GM19372 (cell line): Measurements from ENCODE around the gene QSOX2.
"Not testable (repeated sequence)": the region's sequence is repeated elsewhere in the genome, so short reads cannot be mapped to it uniquely, and the experiment has no call there.

Experiments used
- ATAC-seq: cut with Tn5 transposase; IDR thresholded peaks from one replicate; pipeline ENCODE4 v1.9.1; 2021; ENCODE audit warnings: mild to moderate bottlenecking, low read depth, moderate library complexity; ENCODE audit not compliant: unreplicated experiment

The QSOX2 gene

DNA sequence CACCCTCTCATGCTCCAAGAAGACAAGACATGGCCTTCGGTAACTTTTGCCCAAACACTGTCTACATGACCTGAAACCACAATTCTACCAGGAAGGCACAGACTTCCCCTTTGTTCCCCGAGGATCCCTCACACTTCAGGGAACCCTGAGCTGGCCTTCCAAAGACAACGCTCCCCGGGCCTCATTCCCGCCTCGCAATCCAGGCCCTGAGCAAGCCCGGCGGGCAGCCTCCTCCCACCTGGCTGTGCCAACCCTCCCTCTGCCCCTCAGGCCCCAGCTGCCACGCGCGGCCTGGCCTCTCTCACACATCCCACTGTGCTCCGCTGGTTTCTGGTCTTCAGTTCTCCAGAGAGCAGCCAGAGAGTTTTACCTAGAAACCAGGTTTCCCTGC lies 7.3 kb downstream of the QSOX2 start:
- ATAC-seq = no peak

DNA sequence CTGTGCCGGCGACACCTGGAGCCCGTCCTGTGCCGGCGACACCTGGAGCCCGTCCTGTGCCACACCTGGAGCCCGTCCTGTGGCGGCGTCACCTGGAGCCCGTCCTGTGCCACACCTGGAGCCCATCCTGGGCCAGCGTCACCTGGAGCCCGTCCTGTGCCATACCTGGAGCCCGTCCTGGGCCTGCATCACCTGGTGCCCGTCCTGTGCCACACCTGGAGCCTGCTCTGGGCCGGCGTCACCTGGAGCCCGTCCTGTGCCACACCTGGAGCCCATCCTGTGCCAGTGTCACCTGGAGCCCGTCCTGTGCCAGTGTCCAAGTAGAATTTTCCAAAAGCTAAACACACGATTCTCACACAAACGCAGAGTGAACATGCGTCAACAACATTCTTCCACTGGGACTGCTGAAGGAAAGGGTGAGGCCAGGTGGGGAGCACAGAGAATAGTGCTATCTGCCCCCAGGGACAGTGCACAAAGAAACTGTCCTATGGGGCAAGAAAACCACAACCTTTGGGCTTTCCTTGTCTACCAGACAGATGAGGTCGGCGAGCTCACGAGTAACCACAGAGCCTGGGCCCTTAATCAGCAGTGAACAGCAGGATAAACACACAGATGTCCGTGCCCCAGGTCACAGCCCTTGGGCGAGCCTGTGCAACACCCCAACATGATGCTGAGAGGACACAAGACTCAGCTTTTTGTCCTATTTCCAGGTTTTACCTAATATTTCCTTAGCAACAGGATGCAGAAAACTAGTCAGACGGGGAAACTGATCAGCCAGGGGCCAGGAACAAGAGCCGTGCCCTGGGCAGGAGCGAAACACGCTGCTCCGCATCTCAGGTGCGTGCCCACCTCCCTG lies 7.9 kb downstream of the QSOX2 start:
- ATAC-seq = no peak

GRCh38 chr9:136236471-136237410 lies 8.9 kb downstream of the QSOX2 start:
- ATAC-seq = not testable (repeated sequence)

DNA sequence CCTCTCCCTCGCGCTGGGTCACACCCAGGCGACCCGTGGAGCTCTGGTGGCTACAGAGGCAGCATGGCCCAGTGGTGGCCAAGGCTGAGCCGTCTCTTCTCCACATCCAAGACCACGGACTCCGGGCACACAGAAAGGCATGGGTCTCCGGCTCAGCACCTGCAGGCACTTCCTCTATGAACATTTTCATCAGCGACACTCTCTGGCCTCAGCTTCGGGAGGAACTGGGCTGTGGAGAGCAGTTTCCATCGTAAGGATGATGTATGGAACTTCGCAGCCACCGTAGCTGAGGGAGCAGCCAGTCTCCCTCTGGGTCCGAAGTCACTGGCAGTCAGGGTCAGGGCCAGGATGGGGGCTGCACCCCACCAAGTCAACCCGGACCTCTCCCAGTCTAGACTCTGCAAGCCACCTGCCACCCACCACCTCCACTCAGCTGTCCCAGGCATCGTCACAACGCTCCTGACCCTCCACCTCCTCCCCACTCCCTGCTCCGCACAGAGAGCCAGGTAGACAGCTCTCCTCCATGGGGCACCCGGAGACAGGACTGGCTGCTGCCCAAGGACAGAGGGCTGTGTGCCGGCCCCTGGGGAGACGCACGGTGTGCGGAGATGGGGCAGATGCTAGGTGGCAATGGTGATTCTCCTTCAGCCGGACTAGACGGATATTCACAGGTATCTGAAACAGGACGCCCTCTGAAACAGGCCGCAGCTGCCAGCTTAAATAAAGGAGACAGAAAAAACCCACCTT lies 9.7 kb downstream of the QSOX2 start:
- ATAC-seq = no peak

- ATAC-seq = no peak
Measured at GRCh38 chr9:136235171-136235570, 10.4 kb downstream of the QSOX2 start.

DNA sequence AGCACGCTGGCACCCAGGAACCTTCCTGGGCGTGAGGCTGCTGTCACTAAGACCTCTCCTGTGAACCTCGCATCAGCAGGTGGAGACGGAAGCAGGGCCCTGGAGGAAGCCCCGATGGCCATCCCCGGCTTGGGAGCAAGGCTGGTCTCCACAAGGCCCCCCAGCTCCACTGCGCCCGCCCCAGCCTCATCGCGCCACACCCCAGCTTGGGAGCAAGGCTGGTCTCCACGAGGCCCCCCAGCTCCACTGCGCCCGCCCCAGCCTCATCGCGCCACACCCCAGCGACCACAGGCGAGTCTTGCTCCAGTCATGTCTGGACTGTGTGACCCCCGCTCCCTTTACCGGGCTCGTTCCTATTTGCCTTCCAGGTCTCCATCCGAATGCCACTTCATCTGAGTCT lies 11.0 kb downstream of the QSOX2 start:
- ATAC-seq = no peak

DNA sequence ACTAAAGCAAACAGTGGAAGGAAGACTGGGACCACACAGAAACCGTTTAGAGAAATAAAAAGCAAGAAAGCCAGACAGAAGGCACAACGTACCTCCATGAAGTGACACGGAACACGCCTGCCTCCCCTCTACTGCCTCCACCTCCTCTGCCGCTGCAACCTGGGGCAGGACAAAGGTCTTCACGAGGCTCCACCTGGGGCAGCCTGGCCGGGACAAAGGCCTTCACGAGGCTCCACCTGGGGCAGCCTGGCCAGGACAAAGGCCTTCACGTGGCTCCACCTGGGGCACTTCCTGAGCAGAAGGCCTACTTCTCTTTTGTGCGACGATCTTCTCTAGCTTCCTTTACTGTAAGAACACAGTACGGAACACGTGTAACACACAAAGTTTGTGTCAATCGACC lies 11.7 kb downstream of the QSOX2 start:
- ATAC-seq = no peak

DNA sequence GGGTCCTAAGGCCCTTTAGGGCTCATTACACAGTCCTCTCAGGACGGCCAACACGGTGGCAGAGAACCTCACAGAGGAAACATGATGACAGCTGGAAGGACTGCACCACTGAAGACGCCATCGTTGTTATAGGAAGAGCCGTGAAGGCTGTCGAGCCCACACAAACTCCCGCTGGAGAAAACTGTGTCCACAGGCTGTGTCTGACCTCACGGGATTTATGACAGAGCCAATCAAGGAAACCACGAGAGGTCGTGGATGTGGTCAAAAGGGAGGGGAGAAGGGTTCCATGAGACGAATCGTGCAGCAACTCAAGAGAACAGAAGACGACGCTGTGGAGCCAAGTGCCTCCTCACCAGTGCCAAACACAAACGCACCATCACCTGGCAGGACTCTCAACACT lies 12.2 kb downstream of the QSOX2 start:
- ATAC-seq = no peak

- no peak for ATAC-seq
Measured at GRCh38 chr9:136232969-136233368, 12.6 kb downstream of the QSOX2 start.

- no peak for ATAC-seq
Measured at GRCh38 chr9:136231478-136232297, 13.9 kb downstream of the QSOX2 start.

DNA sequence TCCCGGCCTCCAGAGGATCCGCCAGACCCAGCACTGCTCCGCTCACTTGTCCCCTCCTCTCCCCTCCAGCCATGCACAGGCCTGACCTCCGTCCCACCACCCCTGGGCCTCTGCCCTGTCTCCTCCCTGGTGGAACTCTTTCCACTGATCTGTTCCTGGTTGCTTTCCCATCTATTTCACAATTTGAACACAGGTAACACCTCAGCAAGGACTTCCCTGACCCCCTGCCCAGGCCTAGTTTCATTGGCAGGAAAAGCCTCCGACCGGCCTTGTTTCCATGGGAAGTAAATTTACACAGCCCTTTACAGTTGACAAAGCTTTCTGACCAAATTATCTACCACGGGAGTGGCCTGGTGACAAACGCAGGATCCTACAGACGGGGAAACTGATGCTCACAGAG lies 14.8 kb downstream of the QSOX2 start:
- no peak for ATAC-seq

- ATAC-seq = no peak
Measured at GRCh38 chr9:136230365-136230764, 15.2 kb downstream of the QSOX2 start.

DNA sequence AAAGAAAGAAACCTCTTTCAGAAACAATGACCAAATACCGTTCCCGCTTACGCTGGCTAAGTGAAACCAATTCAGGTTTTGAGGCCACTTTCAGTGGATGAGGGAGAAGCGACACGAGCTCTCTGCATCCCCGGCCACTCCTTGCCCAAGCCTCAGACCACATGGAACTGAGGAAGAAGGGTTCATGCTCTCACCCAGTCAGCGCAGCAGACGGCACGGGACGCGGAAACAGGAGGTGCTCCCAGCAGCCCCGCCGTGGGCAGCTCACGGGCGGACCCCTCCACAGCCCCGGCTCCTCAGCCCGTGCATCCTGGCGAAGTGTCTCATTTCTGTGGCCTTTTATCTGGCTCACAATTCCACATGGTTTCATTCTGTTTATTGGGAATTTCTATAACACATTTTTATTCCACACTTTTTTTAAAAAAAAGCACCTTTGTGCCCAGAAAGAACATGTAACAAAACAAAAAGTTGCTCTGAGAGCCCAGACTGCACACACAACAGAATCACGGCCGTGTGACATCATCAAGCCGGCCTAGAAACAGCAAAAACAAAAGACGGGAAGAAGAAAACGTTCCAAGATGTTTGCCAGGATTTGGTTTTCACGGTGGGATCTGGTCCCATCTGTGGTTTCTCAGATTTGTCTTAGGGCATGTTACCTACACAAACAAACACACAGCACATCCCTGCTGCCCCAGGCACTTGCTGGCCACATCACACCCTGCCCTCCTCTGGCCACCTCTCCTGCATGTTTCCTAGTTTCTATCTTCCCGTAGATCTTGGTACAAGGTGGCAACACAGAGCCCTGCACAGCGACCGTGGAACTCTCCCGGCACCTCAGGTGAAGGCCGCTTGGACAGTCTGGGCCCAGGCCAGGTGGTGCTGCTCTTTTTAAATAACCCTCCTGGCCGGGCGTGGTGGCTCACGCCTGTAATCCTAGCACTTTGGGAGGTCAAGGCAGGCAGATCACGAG lies 16.2 kb downstream of the QSOX2 start:
- no peak for ATAC-seq

DNA sequence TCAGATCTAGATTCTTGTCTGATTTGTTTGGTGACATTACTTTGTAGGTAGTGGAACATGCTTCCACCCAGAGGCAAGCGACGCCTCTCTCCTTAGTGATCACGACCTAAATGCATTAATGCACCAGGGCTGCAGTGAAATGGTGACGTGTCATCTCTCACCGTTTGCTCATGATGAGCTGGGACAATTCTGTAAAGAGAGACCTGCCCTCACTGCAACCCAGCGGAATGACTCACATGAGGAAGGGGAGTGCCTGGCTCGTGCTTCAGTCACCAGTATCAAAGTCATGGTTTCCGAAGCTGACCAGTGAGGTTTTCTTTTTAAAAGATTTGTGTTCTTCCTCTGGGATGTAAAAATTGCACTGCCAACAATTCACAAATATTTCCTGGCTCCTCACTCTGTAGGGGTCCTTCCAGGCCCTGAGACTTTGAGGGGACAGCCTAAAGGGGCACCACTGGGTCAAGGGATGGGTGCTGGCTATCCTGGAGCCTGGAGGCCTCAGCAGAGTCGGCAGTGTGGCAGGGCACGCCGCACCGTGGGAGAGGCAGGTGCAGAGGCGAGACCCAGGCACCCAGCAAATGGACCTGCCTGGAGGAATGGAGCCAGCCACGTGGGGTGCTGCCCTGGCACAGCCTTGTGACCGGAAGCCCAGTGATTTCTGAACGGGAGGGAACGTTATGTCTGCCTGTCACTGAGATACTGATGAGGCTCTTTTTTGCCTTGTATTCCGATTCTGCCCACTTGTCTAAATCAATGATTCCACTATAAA lies 17.3 kb downstream of the QSOX2 start:
- no peak for ATAC-seq

GRCh38 chr9:136226680-136227407 lies 18.8 kb downstream of the QSOX2 start:
- ATAC-seq = no peak

- no peak for ATAC-seq
Measured at GRCh38 chr9:136225748-136226679, 19.6 kb downstream of the QSOX2 start.
